Stimulated activated CD4-positive, alpha-beta T cell treated with anti-CD3 and anti-CD28 coated beads, Interleukin-4, amount 100 ng/mL, for 24 hours (primary cell): Measurements from ENCODE around the gene AK8.

Experiments used
- DNase-seq: peaks from one replicate; pipeline ENCODE4 v3.0.0-alpha.2; 2020

AK8 gene

DNA sequence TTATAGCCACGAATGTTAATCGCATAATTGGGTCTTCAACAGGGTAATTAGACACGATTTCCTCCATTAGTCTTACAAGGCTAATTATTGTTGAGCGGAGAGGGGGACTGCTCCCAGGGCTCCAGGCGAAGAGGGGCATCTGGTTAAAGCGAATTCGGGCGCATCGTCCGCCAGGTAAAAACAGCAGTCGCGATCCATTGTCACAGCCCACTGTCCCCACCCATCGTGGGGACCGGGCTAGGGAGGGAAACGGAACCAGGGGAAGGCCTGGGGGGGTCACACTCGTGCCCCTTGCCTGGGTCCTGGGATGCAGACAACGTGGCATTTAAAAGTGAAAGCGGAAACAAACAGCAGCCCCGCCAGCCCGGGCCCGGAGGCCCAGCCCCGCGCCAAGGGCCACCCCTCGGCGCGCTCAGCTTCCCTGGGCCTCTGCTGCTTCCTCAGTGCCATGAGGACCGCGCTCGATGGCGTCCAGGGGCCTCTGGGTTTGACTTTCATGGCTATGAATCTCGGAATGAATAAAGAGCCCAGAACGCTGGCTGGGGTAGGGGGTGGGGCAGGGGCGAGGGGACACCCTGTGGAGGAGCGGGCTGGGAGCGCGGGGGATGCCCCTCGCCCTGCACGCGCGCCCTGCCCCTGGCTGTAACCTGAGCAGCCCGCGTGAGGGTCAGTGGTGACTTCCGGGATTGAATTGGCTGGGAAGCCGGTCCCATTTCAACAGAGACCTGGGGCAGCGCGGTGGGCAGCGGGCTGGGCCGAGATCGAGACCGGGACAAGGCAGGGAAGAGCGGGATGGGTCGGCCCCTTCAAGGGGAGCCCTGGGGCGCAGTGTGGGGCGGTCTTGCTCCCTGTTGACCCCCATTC, 107.9 kb downstream of the AK8 start:
- DNase-seq, result peak; percentile 58

DNA sequence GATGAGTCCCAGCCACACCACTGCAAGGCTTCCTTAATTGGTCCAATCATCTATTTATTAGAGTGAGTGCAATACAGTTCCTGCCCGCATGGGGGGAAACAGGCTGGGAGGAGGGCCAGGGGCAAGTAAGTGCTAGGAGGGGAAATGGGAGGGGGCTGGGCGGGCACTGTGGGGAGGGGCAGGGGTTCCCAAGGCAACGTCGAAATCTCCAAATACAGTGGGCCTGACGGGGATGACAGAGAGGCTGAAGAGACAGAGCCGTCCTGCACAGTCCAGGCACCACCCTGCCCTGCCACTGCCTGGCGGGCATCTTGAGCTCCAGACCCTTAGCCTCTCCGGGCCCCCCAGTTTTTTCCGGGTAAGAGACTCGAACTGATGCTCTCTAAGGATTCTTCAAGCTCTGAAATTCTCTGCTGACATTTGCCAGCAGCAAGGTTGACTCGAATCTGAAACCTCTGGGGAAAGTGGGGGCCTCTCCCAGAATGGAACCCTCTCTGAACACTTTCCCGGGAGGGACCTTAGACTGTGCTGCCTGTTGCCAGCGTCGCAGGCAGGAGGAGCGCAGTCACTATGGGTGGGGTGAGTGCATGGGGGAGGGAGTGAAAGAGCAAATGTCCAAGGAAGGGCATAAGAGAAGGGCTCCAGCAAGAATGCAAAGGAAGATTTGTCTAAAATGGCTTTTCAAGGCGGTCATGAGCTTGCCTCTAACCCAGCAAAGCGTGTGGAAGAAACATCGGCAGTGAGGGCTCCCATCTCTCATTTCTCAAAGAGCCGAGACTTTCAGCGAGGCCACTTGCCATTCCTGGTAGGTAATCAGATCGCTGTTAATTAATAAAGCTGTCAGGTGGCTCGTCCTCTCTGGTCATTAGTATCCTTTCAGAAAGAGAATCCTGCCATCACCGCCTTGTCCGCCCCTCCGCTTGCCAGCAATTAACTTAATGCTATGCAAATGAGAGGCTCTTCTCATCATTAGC, 108.9 kb downstream of the AK8 start:
- peak; percentile 66 for DNase-seq

- DNase-seq, result no peak
Measured at GRCh38 chr9:132763574-132763973, 114.5 kb downstream of the AK8 start.

DNA sequence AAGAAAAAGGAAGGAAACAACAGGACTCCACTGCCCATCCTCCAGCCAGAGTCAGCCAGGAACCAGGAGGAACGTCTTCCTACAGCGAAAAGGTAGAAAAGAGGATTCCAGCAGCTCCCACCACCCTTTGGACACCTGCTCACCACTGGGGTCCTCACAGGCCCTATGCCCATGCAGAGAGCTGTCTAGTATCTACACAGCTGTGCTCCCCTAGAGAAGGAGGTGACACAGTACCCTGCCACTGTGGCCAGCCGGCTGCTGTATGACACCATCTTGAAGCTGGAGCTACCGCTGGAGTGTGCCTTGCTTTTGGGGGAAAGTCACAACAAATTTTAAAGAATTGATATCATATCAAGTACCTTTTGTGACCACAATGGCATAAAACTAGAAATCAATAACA, 115.2 kb downstream of the AK8 start:
- DNase-seq, result no peak

DNA sequence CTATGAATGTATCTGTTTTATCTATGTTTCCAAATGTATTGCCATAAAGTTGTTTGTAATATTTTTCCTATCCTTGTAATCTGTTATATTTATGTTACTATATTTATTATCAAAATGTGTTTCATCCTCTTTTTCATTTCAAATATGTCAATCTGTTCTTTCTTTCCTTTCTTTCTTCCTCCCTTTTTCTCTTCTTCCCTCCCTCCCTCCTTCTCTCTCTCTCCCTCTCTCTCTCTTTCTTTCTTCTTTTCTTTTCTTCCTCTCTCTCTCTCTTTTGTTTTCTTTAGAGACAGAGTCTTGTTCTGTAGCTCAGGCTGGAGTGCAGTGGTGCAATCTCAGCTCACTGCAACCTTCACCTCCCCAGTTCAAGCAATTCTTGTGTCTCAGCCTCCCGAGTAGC, 116.5 kb downstream of the AK8 start:
- no peak for DNase-seq

DNA sequence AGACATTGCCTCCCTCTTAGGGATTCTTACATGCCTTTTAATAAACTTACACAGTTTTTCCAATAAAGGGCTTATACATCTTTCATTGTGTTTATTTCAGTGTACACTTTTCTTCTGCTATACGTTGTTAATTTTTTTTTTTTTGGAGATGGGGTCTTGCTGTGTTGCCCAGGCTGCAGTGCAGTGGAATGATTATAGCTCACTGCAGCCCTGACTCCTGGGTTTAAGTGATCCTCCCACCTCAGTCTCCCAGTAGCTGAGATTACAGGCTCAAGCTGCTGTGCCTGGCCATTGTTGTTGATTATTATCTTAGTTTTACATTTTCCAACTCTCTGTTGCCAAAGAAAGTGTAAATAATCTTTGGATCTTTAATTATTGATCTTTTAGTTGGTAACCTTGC, 118.0 kb downstream of the AK8 start:
- DNase-seq, result no peak

- no peak for DNase-seq
Measured at GRCh38 chr9:132757016-132757415, 121.1 kb downstream of the AK8 start.

- DNase-seq, result no peak
Measured at GRCh38 chr9:132756214-132756845, 121.8 kb downstream of the AK8 start.

- DNase-seq, result no peak
Measured at GRCh38 chr9:132755096-132755495, 123.0 kb downstream of the AK8 start.

GRCh38 chr9:132754236-132754635, 123.8 kb downstream of the AK8 start:
- no peak for DNase-seq

DNA sequence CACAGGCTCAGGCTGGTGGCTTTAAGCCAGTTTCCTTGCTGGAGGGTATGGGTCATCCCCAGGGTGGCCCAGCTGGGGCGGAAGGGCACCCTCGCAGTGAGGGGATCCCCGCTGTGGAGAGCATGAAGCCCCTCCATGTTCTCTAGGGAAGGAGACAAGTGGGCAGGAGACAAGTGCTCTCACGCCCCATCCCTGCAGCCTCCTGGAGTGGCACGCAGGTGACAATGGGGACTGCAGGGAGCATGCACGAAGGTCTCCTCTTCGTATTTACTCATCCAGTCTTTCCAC, 124.5 kb downstream of the AK8 start:
- DNase-seq, result no peak

GRCh38 chr9:132752877-132753592, 125.0 kb downstream of the AK8 start:
- no peak for DNase-seq

DNA sequence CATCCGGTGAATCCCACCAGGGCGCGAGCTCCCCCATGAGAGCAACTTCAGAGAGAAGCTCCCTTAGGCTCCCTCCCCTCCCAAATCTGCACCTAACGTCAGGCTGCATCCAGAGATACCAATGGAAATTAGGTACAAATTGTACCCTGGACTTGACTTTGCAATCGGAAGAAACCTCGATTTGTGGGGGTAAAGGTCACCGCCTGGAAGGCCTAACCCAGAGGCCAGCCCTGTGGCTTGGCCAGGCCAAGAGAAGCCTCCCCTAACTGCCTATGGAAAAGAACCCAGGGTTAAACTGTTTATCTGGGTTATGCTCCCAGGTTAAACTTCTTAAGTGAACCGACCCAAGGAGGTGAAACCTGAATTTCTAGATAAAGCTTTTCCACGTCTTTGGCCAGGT, 127.4 kb downstream of the AK8 start:
- DNase-seq, result no peak

DNA sequence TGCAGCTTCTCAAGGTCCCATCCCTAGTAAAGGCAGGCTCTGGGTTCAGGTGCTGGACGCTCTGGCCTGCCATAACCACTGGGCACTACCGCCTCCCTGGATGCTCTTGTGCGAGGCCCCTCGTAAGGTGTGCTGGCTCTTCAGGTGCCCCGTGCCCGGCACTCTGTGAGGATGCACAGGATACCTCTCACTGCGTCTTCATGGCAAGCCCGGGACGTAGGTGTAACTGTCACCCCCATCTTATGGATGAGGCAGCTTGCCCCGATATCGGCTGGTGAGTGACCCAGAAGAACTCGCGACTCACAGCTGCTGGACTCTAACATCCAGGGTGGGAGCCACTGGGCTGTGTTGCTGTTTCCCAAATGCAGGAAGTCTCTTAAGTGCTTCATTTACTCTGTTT, 128.8 kb downstream of the AK8 start:
- no peak for DNase-seq

DNA sequence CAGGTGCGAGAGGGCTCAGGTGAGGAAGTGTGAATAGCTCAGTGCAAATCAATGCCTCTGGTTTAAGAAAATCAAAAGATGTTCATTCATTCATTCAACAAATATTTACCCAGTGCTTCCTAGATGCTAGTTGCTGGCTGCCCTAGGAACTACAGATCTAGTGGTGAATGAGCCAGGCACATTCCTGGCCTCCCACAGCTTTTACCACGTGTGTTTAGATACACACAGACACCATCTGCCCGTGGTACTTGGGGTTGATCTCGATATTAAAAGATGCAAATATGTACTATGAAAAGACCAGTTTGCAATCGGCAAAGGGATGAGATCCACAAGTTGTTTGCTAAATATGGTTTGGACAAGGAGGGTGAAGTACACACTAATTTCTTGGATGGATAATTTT, 129.6 kb downstream of the AK8 start:
- no peak for DNase-seq

GRCh38 chr9:132745756-132746709, 132.1 kb downstream of the AK8 start:
- DNase-seq, result no peak

DNA sequence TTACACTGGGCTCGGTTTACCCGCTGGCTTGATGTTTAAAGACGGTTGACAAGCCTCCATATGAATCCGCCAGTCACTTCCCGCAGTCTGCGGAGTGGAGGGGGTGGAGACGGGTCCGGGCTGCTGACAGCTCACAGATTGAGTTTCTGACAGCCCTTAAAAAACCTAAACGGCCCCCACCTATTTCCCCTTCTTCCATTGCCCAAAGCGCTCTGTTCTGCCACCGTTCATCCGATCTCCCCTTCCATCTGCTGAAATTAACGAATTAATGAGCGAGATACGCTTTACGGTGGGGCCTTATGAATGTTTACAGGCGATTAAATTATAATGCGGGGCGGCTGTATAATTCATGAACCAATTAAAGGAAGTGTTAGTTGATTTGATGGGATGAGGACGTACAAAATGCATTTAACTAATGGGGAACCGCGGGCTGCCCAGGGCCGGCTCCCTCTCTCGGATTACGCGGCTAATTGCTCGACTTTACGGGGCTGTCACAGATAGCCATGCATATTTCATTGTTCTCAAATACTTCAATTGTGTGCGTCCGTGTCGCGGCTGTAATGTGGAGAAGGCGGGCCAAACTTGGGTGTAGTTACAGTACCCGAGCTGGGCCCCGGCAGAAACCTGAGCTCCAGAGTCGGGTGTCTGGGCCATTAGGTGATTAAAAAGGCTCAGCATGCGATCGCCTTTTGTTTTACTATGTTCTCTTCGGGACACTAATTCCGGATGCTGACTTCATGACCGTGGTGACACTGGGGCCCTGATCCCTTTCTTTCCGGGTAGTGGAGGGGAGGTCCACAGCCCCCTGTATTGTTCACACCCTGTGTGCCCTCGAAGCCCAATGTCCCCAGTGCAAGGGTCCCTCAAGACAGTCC, 133.0 kb downstream of the AK8 start:
- DNase-seq, result no peak

DNA sequence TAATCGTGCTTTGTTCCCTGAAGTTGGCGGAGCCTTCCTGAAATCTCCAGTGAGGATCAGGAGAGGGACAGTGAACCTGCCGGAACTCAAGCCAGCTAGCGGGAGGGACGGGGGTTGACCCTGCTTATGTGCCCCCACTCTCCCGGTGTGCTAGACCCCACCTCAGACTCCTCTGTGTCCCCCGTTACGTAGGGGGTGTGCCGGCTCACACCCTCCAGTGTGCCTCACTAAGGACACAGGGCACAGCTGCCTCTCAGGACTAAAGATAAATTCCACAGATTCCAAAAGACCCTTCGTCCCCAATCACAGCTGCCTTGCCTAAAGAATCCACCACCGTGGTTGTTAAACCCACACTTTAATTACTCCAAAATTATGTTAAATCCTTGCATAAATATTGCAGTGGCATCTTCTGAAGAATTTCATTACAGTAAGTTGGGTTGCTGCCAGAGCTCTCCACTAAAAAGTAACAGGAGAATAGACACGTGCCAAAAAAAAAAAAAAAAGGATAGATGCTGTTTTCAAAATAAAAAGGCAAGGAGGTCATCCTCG, 134.1 kb downstream of the AK8 start:
- no peak for DNase-seq

DNA sequence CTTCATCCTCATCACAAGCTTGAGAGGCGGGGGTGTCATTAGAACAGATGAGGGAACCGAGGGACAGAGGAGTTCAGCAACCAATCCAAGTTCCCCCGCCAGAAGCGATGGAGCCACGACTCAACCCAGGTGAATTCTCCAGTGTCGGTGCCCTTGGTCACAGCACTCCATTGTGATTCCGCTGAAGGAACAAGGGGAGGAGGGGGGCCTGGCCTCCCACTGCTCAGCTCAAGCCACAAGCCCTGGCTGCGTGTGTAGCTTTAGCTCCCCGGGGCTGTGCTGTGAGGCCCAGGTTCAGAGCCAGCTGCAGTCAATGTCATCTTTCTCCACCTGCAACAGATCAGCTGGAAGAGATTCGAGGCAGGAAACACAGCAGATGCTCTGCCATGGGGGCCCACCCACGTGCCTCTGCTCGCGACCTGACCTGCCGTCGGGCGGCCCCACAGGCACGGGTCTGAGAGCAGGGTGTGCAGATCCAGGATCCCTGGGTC, 135.2 kb downstream of the AK8 start:
- DNase-seq, result no peak
